ENCODE results near the gene CNDP2.

Gene CNDP2

GRCh38 chr18:74457725-74458421 is 38.3 kb upstream of the CNDP2 start:
- Histone ChIP-seq H3K27me3 (ENCODE audit: insufficient read depth, insufficient read length) (peaks cover 46% of the 10 kb centered on the region), H3K9ac (ENCODE audit: insufficient read length, low read depth) (no peak overlapping the region)
- no peak for TF ChIP-seq ZNF274 (IDR thresholded peaks at IDR 0.05; ENCODE audit: low read depth, low read length)
- no peak for TF ChIP-seq YY1 (IDR thresholded peaks at IDR 0.05; ENCODE audit: insufficient read depth, insufficient read length)
- no peak for TF ChIP-seq SUZ12 (IDR thresholded peaks at IDR 0.05; ENCODE audit: extremely low read depth, insufficient read depth, insufficient read length)

GRCh38 chr18:74459889-74460288 is 36.3 kb upstream of the CNDP2 start:
- Histone ChIP-seq H3K9me3 (ENCODE audit: insufficient read depth, low read length) (no peaks in the 10 kb centered on the region), H3K4me1 (ENCODE audit: insufficient read depth, insufficient read length) (no peaks in the 10 kb centered on the region), H3K9ac (ENCODE audit: insufficient read length, low read depth) (no peak overlapping the region), H3K4me3 (ENCODE audit: insufficient read length, low read depth) (no peak overlapping the region), H3K36me3 (ENCODE audit: insufficient read depth, insufficient read length, low read length) (no peaks in the 10 kb centered on the region), H3K27me3 (ENCODE audit: insufficient read depth, insufficient read length) (peaks cover 39% of the 10 kb centered on the region)
- DNase-seq (ENCODE audit: low read depth, low spot score): peak; percentile 23
- TF ChIP-seq SUZ12 (IDR thresholded peaks at IDR 0.05; ENCODE audit: extremely low read depth, insufficient read depth, insufficient read length): no peak
- no peak for TF ChIP-seq ZNF274 (IDR thresholded peaks at IDR 0.05; ENCODE audit: low read depth, low read length)
- no peak for TF ChIP-seq YY1 (IDR thresholded peaks at IDR 0.05; ENCODE audit: insufficient read depth, insufficient read length)

More at GRCh38 chr18:74457725-74458421, 38.3 kb upstream of the CNDP2 start:
- DNase-seq (ENCODE audit: low read depth, low spot score): no peak
- no peak overlapping the region for H3K4me3 ChIP-seq (ENCODE audit: insufficient read length, low read depth)
- H3K4me1 ChIP-seq (ENCODE audit: insufficient read depth, insufficient read length): no peaks in the 10 kb centered on the region
- no peaks in the 10 kb centered on the region for H3K9me3 ChIP-seq (ENCODE audit: insufficient read depth, low read length)
- no peaks in the 10 kb centered on the region for H3K36me3 ChIP-seq (ENCODE audit: insufficient read depth, insufficient read length, low read length)

- no peak for TF ChIP-seq YY1 (IDR thresholded peaks at IDR 0.05; ENCODE audit: insufficient read depth, insufficient read length)
- TF ChIP-seq ZNF274 (IDR thresholded peaks at IDR 0.05; ENCODE audit: low read depth, low read length): no peak
- no peak for TF ChIP-seq SUZ12 (IDR thresholded peaks at IDR 0.05; ENCODE audit: extremely low read depth, insufficient read depth, insufficient read length)
- Histone ChIP-seq H3K27me3 (ENCODE audit: insufficient read depth, insufficient read length) (peaks cover 30% of the 10 kb centered on the region), H3K9ac (ENCODE audit: insufficient read length, low read depth) (no peak overlapping the region), H3K4me1 (ENCODE audit: insufficient read depth, insufficient read length) (no peaks in the 10 kb centered on the region), H3K4me3 (ENCODE audit: insufficient read length, low read depth) (no peak overlapping the region), H3K36me3 (ENCODE audit: insufficient read depth, insufficient read length, low read length) (no peaks in the 10 kb centered on the region), H3K9me3 (ENCODE audit: insufficient read depth, low read length) (no peaks in the 10 kb centered on the region)
- DNase-seq (ENCODE audit: low read depth, low spot score): no peak
These were observed 35.3 kb upstream of the CNDP2 start for GRCh38 chr18:74460825-74461224.

- Histone ChIP-seq H3K4me1 (ENCODE audit: insufficient read depth, insufficient read length) (no peaks in the 10 kb centered on the region), H3K27me3 (ENCODE audit: insufficient read depth, insufficient read length) (peaks cover 7% of the 10 kb centered on the region), H3K36me3 (ENCODE audit: insufficient read depth, insufficient read length, low read length) (no peaks in the 10 kb centered on the region), H3K4me3 (ENCODE audit: insufficient read length, low read depth) (no peak overlapping the region), H3K9ac (ENCODE audit: insufficient read length, low read depth) (no peak overlapping the region), H3K9me3 (ENCODE audit: insufficient read depth, low read length) (no peaks in the 10 kb centered on the region)
- TF ChIP-seq SUZ12 (IDR thresholded peaks at IDR 0.05; ENCODE audit: extremely low read depth, insufficient read depth, insufficient read length) (no peak), YY1 (IDR thresholded peaks at IDR 0.05; ENCODE audit: insufficient read depth, insufficient read length) (no peak), ZNF274 (IDR thresholded peaks at IDR 0.05; ENCODE audit: low read depth, low read length) (no peak)
- DNase-seq (ENCODE audit: low read depth, low spot score): no peak
These were observed 32.9 kb upstream of the CNDP2 start for GRCh38 chr18:74463254-74463653.

- Histone ChIP-seq H3K4me1 (ENCODE audit: insufficient read depth, insufficient read length) (no peaks in the 10 kb centered on the region), H3K9ac (ENCODE audit: insufficient read length, low read depth) (no peak overlapping the region), H3K9me3 (ENCODE audit: insufficient read depth, low read length) (no peaks in the 10 kb centered on the region), H3K27me3 (ENCODE audit: insufficient read depth, insufficient read length) (no peaks in the 10 kb centered on the region), H3K4me3 (ENCODE audit: insufficient read length, low read depth) (no peak overlapping the region), H3K36me3 (ENCODE audit: insufficient read depth, insufficient read length, low read length) (no peaks in the 10 kb centered on the region)
- no peak for DNase-seq (ENCODE audit: low read depth, low spot score)
- no peak for TF ChIP-seq SUZ12 (IDR thresholded peaks at IDR 0.05; ENCODE audit: extremely low read depth, insufficient read depth, insufficient read length)
These were observed 32.2 kb upstream of the CNDP2 start for GRCh38 chr18:74463983-74464382.

- H3K9ac ChIP-seq (ENCODE audit: insufficient read length, low read depth): no peak overlapping the region
- no peaks in the 10 kb centered on the region for H3K4me1 ChIP-seq (ENCODE audit: insufficient read depth, insufficient read length)
- DNase-seq (ENCODE audit: low read depth, low spot score): no peak
- H3K27me3 ChIP-seq (ENCODE audit: insufficient read depth, insufficient read length): no peaks in the 10 kb centered on the region
- H3K9me3 ChIP-seq (ENCODE audit: insufficient read depth, low read length): peaks cover 9% of the 10 kb centered on the region
- no peak overlapping the region for H3K4me3 ChIP-seq (ENCODE audit: insufficient read length, low read depth)
- H3K36me3 ChIP-seq (ENCODE audit: insufficient read depth, insufficient read length, low read length): no peaks in the 10 kb centered on the region
- TF ChIP-seq YY1 (IDR thresholded peaks at IDR 0.05; ENCODE audit: insufficient read depth, insufficient read length): no peak
- no peak for TF ChIP-seq ZNF274 (IDR thresholded peaks at IDR 0.05; ENCODE audit: low read depth, low read length)
- TF ChIP-seq SUZ12 (IDR thresholded peaks at IDR 0.05; ENCODE audit: extremely low read depth, insufficient read depth, insufficient read length): no peak
These were observed 30.4 kb upstream of the CNDP2 start for GRCh38 chr18:74465775-74466174.

GRCh38 chr18:74468547-74469061 is 27.6 kb upstream of the CNDP2 start:
- Histone ChIP-seq H3K9ac (ENCODE audit: insufficient read length, low read depth) (no peak overlapping the region), H3K4me1 (ENCODE audit: insufficient read depth, insufficient read length) (no peaks in the 10 kb centered on the region), H3K9me3 (ENCODE audit: insufficient read depth, low read length) (peaks cover 9% of the 10 kb centered on the region), H3K36me3 (ENCODE audit: insufficient read depth, insufficient read length, low read length) (no peaks in the 10 kb centered on the region), H3K4me3 (ENCODE audit: insufficient read length, low read depth) (no peak overlapping the region), H3K27me3 (ENCODE audit: insufficient read depth, insufficient read length) (no peaks in the 10 kb centered on the region)
- TF ChIP-seq YY1 (IDR thresholded peaks at IDR 0.05; ENCODE audit: insufficient read depth, insufficient read length) (no peak), ZNF274 (IDR thresholded peaks at IDR 0.05; ENCODE audit: low read depth, low read length) (no peak), SUZ12 (IDR thresholded peaks at IDR 0.05; ENCODE audit: extremely low read depth, insufficient read depth, insufficient read length) (no peak)
- DNase-seq (ENCODE audit: low read depth, low spot score): no peak
